DND-41 (cell line): ENCODE measurements around the gene ATXN7L1.

Experiments
- ATAC-seq: fragments of 200-7000 bp; cut with Tn5 transposase; 3 replicates; pipeline ENCODE4 v1.9.1; 2021; ENCODE audit warnings: low read depth; ENCODE audit not compliant: insufficient read depth
- DNase-seq: peaks from one replicate; pipeline ENCODE4 v3.0.0-alpha.2; 2020
- H2AFZ ChIP-seq: 2 replicates; pipeline ENCODE4 v1.6.0; 2012; ENCODE audit warnings: low read depth, low read length
- H3K27ac ChIP-seq: 2 replicates; pipeline ENCODE4 v1.5.1; 2012; ENCODE audit warnings: low read length, inconsistent platforms
- H3K27me3 ChIP-seq: fragments of 200-600 bp; sonication (generic); 2 replicates; pipeline ENCODE4 v1.6.0; 2012; ENCODE audit warnings: low read length, mild to moderate bottlenecking, inconsistent platforms; ENCODE audit not compliant: insufficient read depth, poor library complexity
- H3K36me3 ChIP-seq: 2 replicates; pipeline ENCODE4 v1.5.1; 2012; ENCODE audit warnings: low read length, inconsistent platforms; ENCODE audit not compliant: insufficient read depth
- H3K4me1 ChIP-seq: 2 replicates; pipeline ENCODE4 v1.5.1; 2012; ENCODE audit warnings: mild to moderate bottlenecking, low read length; ENCODE audit not compliant: insufficient read depth
- H3K4me2 ChIP-seq: 2 replicates; pipeline ENCODE4 v1.6.0; 2012; ENCODE audit warnings: mild to moderate bottlenecking, moderate library complexity, low read length, inconsistent platforms; ENCODE audit not compliant: insufficient read depth
- H3K4me3 ChIP-seq, 2 experiments: fragments of 200-600 bp in 1 of 2; shearing (Covaris generic) in 1 of 2; 2 replicates each; pipeline ENCODE4 v1.5.1; 2012 to 2016; ENCODE audit warnings: inconsistent platforms in 2 of 2, low read length in 2 of 2, mild to moderate bottlenecking in 2 of 2, low read depth in 1 of 2, moderate library complexity in 1 of 2
- H3K79me2 ChIP-seq: 2 replicates; pipeline ENCODE4 v1.6.0; 2012; ENCODE audit warnings: low read length, inconsistent platforms; ENCODE audit not compliant: insufficient read depth
- H3K9ac ChIP-seq: 2 replicates; pipeline ENCODE4 v1.6.0; 2012; ENCODE audit warnings: low read depth, mild to moderate bottlenecking, inconsistent platforms, low read length, moderate library complexity
- H3K9me3 ChIP-seq: 2 replicates; pipeline ENCODE4 v1.5.1; 2012; ENCODE audit warnings: low read length, moderate library complexity, mild to moderate bottlenecking, inconsistent platforms; ENCODE audit not compliant: insufficient read depth, severe bottlenecking
- H4K20me1 ChIP-seq: 2 replicates; pipeline ENCODE4 v1.6.0; 2012; ENCODE audit warnings: low read length; ENCODE audit not compliant: insufficient read depth
- EZH2 ChIP-seq: IDR thresholded peaks from 3 replicates; pipeline ENCODE4 v1.6.1; 2012; ENCODE audit warnings: borderline replicate concordance, low read depth, mild to moderate bottlenecking, moderate library complexity, low read length, inconsistent platforms; ENCODE audit not compliant: severe bottlenecking
- TF ChIP-seq, protein P1 (sequence below): IDR thresholded peaks from 2 replicates; pipeline ENCODE4 v1.5.1; 2012; ENCODE audit warnings: borderline replicate concordance, low read length, moderate library complexity, mild to moderate bottlenecking; ENCODE audit not compliant: poor library complexity, severe bottlenecking; ENCODE audit errors: extremely low read depth

ATXN7L1 gene

DNA sequence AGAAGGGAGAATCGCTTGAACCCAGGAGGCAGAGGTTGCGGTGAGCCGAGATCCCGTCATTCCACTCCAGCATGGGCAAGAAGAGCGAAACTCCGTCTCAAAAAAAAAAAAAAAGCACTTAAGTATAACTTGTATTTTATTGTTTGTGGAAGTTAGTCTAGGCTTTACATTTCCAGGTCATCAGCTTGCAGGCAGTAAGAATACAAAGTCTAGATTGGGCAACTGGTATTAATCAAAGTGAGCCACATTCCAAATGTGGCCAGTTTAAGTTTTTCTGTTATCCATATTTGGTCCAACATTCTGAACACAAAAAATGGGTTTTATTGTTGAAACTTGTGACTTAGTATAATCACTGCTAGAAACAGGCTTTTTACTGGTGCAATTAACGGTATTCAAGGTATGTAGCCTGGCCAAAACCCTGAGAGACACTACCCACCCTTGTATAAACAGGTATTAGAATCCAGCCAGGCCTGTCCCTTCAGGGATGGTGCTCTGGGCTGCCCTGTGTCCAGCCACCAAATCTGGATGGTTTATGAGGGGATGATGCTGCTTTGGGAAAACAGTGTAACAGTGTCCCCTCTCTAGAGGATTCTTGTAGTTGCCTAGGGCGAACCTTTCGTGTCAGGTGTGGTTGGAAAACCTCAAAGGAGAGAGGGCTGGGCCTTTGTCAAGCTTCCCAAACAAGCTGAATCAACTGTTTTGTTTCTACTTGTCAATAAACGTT, 173.0 kb downstream of the ATXN7L1 start:
- Histone ChIP-seq H3K4me3 (no peak overlapping the region), H4K20me1 (no peaks in the 10 kb centered on the region), H2AFZ (no peak overlapping the region), H3K9me3 (no peaks in the 10 kb centered on the region), H3K36me3 (no peaks in the 10 kb centered on the region), H3K4me1 (no peaks in the 10 kb centered on the region), H3K27ac (no peak overlapping the region), H3K9ac (no peak overlapping the region), H3K4me2 (no peak overlapping the region), H3K27me3 (no peaks in the 10 kb centered on the region), H3K79me2 (no peaks in the 10 kb centered on the region)
- ATAC-seq (no peak), DNase-seq (no peak)
- TF ChIP-seq EZH2, result no peak
- TF ChIP-seq, protein P1, sequence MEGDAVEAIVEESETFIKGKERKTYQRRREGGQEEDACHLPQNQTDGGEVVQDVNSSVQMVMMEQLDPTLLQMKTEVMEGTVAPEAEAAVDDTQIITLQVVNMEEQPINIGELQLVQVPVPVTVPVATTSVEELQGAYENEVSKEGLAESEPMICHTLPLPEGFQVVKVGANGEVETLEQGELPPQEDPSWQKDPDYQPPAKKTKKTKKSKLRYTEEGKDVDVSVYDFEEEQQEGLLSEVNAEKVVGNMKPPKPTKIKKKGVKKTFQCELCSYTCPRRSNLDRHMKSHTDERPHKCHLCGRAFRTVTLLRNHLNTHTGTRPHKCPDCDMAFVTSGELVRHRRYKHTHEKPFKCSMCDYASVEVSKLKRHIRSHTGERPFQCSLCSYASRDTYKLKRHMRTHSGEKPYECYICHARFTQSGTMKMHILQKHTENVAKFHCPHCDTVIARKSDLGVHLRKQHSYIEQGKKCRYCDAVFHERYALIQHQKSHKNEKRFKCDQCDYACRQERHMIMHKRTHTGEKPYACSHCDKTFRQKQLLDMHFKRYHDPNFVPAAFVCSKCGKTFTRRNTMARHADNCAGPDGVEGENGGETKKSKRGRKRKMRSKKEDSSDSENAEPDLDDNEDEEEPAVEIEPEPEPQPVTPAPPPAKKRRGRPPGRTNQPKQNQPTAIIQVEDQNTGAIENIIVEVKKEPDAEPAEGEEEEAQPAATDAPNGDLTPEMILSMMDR, result no peak

DNA sequence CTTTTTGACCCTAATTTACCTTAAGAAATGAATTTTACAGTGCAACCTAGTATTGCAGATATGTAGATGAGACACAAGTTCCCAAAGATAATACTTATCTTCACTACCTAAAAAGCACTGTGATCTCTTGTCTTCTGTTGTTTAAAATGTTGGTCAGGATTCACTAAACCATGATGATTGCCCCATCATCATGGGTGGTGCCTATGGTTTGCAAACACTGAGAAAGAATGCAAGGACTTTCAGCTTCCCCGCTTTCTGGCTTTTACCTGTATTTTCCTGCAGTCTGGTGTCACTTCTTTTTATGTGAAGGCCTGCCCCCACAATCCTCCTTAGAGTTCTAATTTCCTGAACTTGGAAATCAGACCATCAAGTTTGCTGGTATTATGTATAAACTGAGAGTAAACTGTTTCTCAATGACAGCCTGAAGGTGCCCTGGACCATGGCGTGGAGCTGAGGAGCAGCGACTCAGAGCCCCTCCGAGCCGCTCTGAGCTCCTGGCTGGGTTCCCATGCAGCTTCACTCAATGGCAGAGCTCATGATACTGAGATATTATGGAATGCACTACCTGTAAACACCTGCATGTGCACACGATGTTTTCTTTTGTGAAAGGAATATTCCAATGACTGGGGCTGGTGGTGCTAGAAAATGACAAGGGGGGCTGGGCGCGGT, 176.7 kb downstream of the ATXN7L1 start:
- no peak overlapping the region for H3K9ac ChIP-seq
- no peaks in the 10 kb centered on the region for H3K27me3 ChIP-seq
- no peak for ATAC-seq
- H4K20me1 ChIP-seq, result no peaks in the 10 kb centered on the region
- no peaks in the 10 kb centered on the region for H3K9me3 ChIP-seq
- H3K4me2 ChIP-seq, result no peak overlapping the region
- no peaks in the 10 kb centered on the region for H3K36me3 ChIP-seq
- H2AFZ ChIP-seq, result no peak overlapping the region
- TF ChIP-seq, protein P1, result no peak
- no peak for TF ChIP-seq EZH2
- no peak for DNase-seq
- no peaks in the 10 kb centered on the region for H3K4me1 ChIP-seq
- H3K4me3 ChIP-seq, result no peak overlapping the region
- H3K79me2 ChIP-seq, result no peaks in the 10 kb centered on the region
- no peak overlapping the region for H3K27ac ChIP-seq

DNA sequence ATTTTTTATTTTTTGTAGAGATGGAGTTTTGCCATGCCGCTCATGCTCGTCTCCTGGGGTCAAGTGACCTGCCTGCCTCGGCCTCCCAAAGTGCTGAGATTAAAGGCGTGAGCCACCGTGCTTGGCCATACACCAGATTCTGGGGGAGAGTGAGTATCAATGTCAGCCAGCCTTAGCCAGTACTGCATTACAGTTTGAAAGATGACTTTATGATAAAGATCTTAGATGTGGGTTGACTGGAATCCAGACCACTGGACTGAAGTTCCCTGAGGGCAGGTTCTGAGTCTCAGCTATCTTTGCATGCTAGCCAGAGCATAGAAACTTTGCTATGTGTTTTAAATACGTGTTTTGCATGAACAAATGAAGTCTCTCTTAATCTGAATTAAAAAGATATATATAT, 177.9 kb downstream of the ATXN7L1 start:
- Histone ChIP-seq H2AFZ (no peak overlapping the region), H3K36me3 (no peaks in the 10 kb centered on the region), H3K9ac (no peak overlapping the region), H3K27me3 (no peaks in the 10 kb centered on the region), H3K4me1 (no peaks in the 10 kb centered on the region), H3K27ac (no peak overlapping the region), H3K4me2 (no peak overlapping the region), H3K4me3 (no peak overlapping the region), H3K79me2 (no peaks in the 10 kb centered on the region), H4K20me1 (no peaks in the 10 kb centered on the region), H3K9me3 (no peaks in the 10 kb centered on the region)
- TF ChIP-seq EZH2, result no peak
- TF ChIP-seq, protein P1, result no peak
- ATAC-seq (no peak), DNase-seq (no peak)
